Dendritic cell treated with granulocyte-macrophage colony-stimulating factor and Interleukin-4, amounts not matched to agents 40 ng/mL and 50 ng/mL, for 4 days (primary cell): ENCODE measurements around the gene OR2J1.
"Not testable (repeated sequence)": the region's sequence is repeated elsewhere in the genome, so short reads cannot be mapped to it uniquely, and the experiment has no call there.

Experiments used
- H3K27ac Mint-ChIP-seq: one replicate; pipeline ENCODE4 v1.8.0; 2022; ENCODE audit warnings: mild to moderate bottlenecking, mixed read lengths
- H3K27me3 Mint-ChIP-seq: one replicate; pipeline ENCODE4 v1.8.0; 2022; ENCODE audit warnings: mild to moderate bottlenecking, mixed read lengths
- H3K36me3 Mint-ChIP-seq: one replicate; pipeline ENCODE4 v1.8.0; 2022; ENCODE audit warnings: low read depth, mixed read lengths
- H3K4me1 Mint-ChIP-seq: one replicate; pipeline ENCODE4 v1.8.0; 2022; ENCODE audit warnings: low read depth, mixed read lengths
- H3K4me3 Mint-ChIP-seq: one replicate; pipeline ENCODE4 v1.8.0; 2022; ENCODE audit warnings: mild to moderate bottlenecking, moderate library complexity, mixed read lengths
- H3K9me3 Mint-ChIP-seq: one replicate; pipeline ENCODE4 v1.8.0; 2022; ENCODE audit warnings: mixed read lengths
- intact Hi-C: fragments of 100-400 bp; cut with micrococcal nuclease; formaldehyde crosslinking; loops from one replicate; pipeline ENCODE4 v1.15.0; 2022

Gene OR2J1

DNA sequence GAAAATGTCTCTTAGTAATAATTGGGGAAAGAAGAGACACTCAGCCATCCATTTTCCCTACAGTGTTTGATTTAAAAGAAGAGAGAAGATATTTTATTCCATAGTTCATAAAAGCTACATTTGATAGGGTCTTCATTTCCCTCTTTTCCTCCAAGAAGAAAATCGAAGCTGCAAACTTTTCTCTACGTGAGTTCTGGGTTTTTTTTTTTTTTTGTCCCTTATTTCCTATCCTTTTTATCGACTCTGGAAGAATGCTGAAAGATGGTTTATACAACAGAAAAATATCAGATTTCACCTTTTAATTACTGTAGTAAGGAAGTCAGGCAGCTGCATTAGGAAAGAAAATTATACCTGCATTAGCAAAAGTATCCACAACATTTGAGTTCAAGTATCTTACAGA, at the start of gene OR2J1:
Gene OR2J1 (plus strand): TSS at position 301 of the 400 bp plus-strand sequence. CDS start 1,453 bp downstream, outside the sequence.
- no peaks in the 10 kb centered on the region for H3K9me3 Mint-ChIP-seq
- no peaks in the 10 kb centered on the region for H3K36me3 Mint-ChIP-seq
- H3K27ac Mint-ChIP-seq = no peak within 1 kb of the TSS
- no peak within 1 kb of the TSS for H3K4me3 Mint-ChIP-seq
- peaks cover 4% of the 10 kb centered on the region for H3K27me3 Mint-ChIP-seq
- intact Hi-C loops = no loop called here
- H3K4me1 Mint-ChIP-seq = no peaks in the 10 kb centered on the region

DNA sequence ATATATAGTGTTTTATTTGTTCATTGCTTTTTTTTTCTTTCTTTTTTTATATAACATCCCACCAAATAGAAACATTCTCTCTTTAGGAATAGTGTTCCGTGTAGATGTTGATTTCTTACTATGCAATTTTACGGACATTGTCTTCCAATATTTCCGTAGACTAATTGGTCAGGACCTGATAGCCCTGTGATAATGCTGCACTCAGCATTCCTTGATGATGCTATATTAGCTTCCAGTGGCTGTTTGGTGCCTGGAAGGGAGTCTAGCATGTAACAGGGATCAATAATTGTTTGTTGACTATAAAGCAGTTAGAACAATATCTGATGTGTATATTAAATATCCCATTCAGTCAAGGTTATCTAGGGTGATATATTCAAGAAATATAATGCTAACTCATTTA, 47.6 kb upstream of the OR2J1 start:
- no peaks in the 10 kb centered on the region for H3K4me1 Mint-ChIP-seq
- H3K9me3 Mint-ChIP-seq = no peaks in the 10 kb centered on the region
- intact Hi-C loops = no loop called here
- H3K27me3 Mint-ChIP-seq = peaks cover 17% of the 10 kb centered on the region
- no peak overlapping the region for H3K4me3 Mint-ChIP-seq
- no peaks in the 10 kb centered on the region for H3K36me3 Mint-ChIP-seq
- H3K27ac Mint-ChIP-seq = no peak overlapping the region

DNA sequence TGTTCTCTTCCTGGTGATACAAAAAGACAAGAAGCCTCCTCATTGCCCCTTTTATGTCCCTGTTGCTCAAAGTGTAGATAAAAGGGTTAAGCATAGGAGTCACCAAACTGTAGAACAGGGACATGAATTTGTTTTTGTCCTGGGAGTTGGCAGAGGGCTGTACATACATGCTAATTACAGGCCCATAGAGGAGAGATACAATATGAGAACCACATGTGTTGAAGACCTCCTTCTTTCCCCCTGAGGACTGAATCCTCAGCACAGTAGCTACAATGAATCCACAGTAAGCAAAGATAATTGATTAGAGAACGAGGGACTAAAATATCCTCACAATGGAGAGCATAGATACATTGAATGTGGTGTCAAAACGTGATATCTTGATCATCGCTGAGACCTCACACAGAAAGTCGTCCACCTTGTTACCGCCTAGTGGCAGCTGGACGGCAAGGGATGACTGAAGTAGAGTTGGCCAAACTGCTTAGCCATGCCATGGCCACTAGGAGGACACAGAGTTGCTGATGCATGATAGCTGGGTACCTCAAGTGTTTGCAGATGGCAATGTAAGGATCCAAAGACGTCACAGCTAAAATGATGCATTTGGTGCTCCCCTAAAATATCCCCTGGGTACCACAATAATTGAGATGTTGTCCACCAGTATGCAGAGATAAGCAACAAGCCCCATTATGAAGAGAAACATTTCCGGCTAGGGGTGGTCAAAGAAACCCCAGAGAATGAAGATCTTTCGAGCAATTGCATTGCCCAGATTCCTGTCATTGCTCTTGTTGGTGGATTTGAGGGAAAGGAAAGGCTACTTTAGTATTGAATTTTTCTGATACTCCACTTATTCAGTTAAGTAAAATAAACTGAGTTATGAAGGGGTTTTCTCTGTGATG, 27.2 kb upstream of the OR2J1 start:
- intact Hi-C loops = no loop called here
- H3K4me1 Mint-ChIP-seq = no peaks in the 10 kb centered on the region
- H3K4me3 Mint-ChIP-seq = no peak overlapping the region

DNA sequence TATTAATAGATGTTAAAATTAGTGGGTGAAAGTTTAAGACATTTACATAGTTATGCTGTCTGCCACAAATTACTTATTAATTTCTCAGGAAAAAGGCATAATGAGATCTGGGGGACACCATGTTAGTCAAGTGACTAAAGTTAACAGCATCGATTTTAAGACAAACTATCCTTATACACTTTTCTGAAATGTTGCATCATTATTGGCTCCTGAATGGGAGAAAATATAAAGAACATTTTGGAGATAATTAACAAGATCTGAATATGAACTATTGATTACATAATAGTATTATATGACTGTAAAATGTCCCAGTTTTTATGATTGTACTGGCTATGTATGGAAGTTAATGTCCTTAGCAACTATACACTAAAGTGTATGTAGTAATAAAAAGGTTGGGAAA, 20.1 kb upstream of the OR2J1 start:
- Mint-ChIP-seq H3K27ac (no peak overlapping the region), H3K4me3 (no peak overlapping the region), H3K27me3 (peaks cover 5% of the 10 kb centered on the region), H3K9me3 (no peaks in the 10 kb centered on the region), H3K4me1 (no peaks in the 10 kb centered on the region), H3K36me3 (no peaks in the 10 kb centered on the region)
- intact Hi-C loops = no loop called here

More for the DNA sequence above, 27.2 kb upstream of the OR2J1 start:
- Mint-ChIP-seq H3K27me3 (peaks cover 10% of the 10 kb centered on the region), H3K9me3 (no peaks in the 10 kb centered on the region), H3K36me3 (no peaks in the 10 kb centered on the region), H3K27ac (no peak overlapping the region)

DNA sequence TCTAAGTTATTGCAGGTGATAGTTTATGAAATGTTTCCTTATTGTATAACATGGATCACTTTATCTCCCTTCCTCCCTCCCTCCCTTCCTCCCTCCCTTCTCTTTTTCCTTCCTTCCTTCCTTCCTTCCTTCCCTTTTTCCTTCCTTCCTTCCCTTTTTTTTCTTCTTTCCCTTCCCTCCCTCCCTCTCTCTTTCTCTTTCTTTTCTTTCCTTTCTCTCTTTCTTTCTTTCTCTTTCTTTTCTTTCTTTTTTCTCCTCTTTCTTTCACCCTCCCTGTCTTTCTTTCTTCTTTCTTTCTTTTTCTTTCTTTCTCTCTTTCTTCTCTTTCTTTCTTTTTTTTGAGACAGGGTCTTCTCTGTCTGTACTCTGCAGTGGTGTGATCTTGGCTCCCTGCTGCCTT, 18.0 kb upstream of the OR2J1 start:
- H3K9me3 Mint-ChIP-seq = no peaks in the 10 kb centered on the region
- intact Hi-C loops = no loop called here
- no peaks in the 10 kb centered on the region for H3K4me1 Mint-ChIP-seq
- peaks cover 2% of the 10 kb centered on the region for H3K27me3 Mint-ChIP-seq
- no peak overlapping the region for H3K4me3 Mint-ChIP-seq
- no peaks in the 10 kb centered on the region for H3K36me3 Mint-ChIP-seq
- H3K27ac Mint-ChIP-seq = no peak overlapping the region

DNA sequence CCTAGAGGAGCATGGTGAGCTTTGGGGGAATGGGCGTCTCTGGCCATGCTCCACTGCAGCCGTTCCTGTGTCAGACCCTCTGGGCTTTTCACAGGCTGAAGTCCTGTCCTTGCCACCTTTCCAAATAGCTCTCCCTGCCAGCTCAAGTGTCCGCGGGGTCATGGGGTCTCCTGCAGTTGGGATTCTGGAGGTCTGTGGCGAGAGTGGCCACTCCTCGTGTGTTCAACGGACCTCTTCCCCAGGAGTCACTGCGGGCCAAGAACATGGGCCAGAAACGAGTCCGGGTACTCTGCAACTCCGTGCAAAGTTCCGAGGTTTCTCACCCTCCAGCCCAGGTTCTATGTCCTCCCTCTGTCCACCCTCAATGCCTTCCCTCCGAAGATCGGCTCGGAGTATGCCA, 16.8 kb upstream of the OR2J1 start:
- intact Hi-C loops = no loop called here
- Mint-ChIP-seq H3K4me1 (no peaks in the 10 kb centered on the region), H3K9me3 (no peaks in the 10 kb centered on the region), H3K27ac (no peak overlapping the region), H3K36me3 (no peaks in the 10 kb centered on the region), H3K4me3 (no peak overlapping the region), H3K27me3 (peaks cover 2% of the 10 kb centered on the region)

DNA sequence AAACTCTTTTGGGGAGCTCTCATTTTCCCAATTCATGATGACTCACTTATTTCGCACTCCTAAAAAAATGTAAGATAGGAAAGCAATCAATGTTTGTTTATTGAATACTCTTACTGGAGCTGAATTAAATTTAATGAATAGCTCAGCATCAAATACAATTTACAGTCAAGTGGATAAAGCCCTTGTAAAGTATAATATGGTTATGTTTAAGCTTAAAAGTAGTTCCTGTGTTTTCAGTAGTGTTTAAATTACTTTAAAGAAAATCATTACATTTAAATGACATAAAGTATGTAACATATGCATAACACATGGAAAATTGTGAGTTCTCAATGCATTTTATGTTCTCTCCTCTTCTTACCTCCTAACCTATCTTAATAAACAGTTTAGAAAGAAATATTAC, 12.1 kb upstream of the OR2J1 start, which contains the start of gene OR2B3:
Gene OR2B3 (minus strand): TSS at position 101 of the 400 bp plus-strand sequence. CDS start 65 bp downstream, at position 36.
- Mint-ChIP-seq H3K27me3 (peaks cover 2% of the 10 kb centered on the region), H3K27ac (no peak within 1 kb of the TSS), H3K4me1 (no peaks in the 10 kb centered on the region), H3K9me3 (no peaks in the 10 kb centered on the region), H3K4me3 (no peak within 1 kb of the TSS), H3K36me3 (no peaks in the 10 kb centered on the region)
- intact Hi-C loops = no loop called here

DNA sequence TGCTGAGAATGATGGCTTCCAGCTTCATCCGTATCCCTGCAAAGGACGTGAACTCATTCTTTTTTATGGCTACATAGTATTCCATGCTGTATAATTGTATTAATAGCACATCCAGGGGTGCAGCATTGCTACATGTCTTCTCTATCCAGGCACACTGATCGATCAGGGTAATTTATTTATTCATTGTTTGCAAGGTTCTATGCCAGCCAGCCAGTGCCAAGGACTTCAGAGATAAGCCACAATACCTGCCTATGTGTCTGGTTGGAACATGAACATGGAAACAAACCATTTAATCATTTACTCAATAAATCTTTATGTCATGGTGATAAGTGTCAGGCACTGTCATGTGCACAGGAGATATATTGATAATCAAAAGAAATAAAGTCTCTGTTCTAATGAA, 6.3 kb upstream of the OR2J1 start:
- Mint-ChIP-seq H3K4me3 (no peak overlapping the region), H3K27me3 (no peaks in the 10 kb centered on the region), H3K4me1 (no peaks in the 10 kb centered on the region), H3K9me3 (no peaks in the 10 kb centered on the region), H3K27ac (no peak overlapping the region), H3K36me3 (no peaks in the 10 kb centered on the region)
- intact Hi-C loops = no loop called here

DNA sequence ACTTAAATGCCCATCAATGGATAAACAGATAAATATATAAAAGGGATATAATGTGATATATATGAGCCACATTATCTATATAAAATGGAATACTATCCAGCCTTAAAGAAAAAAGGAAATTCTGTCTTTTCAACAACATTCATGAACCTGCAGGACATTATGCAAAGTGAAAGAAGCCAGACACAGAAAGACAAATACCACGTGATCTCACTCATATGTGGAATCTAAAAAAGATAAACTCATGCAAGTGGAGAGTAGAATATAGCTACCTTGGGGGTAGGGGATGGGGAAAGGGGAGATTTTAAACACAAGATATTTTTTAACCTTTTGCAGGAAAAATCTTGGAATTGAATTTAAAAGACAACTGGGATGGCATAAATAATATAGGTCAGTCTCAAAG, 1.5 kb upstream of the OR2J1 start:
- Mint-ChIP-seq H3K36me3 (no peaks in the 10 kb centered on the region), H3K27me3 (no peaks in the 10 kb centered on the region), H3K27ac (no peak overlapping the region), H3K9me3 (no peaks in the 10 kb centered on the region), H3K4me3 (no peak overlapping the region), H3K4me1 (no peaks in the 10 kb centered on the region)
- intact Hi-C loops = no loop called here

DNA sequence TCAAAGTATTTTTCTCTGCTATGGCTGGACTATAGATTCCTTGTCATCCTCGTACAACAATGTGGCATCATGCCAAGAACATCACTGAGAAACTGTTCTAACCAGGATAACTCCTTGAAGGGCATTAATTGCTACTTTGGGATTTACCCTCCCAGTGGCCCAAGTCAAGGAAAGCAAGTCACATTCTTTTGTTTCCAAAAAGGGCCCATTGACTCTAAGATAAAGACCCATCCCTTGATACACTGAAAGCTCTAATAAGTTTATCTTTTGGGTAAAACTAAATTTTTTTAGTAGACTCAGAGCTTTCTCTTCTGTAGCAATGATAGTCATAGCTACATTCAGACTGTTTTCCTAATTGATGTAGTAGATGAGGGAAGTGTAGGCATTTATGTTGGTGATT, 8.5 kb downstream of the OR2J1 start, which contains the start of gene OR2J3:
Gene OR2J3 (plus strand): TSS at position 301 of the 400 bp plus-strand sequence. CDS start 3,833 bp downstream, outside the sequence.
- Mint-ChIP-seq H3K4me3 (no peak within 1 kb of the TSS), H3K27me3 (peaks cover 5% of the 10 kb centered on the region), H3K4me1 (no peaks in the 10 kb centered on the region), H3K27ac (no peak within 1 kb of the TSS), H3K9me3 (no peaks in the 10 kb centered on the region), H3K36me3 (no peaks in the 10 kb centered on the region)
- intact Hi-C loops = no loop called here

DNA sequence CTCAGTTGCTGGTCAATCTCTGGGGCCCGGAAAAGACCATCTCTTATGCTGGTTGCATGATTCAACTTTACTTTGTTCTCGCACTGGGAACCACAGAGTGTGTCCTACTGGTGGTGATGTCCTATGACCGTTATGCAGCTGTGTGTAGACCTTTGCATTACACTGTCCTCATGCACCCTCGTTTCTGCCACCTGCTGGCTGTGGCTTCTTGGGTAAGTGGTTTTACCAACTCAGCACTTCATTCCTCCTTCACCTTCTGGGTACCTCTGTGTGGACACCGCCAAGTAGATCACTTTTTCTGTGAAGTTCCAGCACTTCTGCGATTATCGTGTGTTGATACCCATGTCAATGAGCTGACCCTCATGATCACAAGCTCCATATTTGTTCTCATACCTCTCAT, 12.8 kb downstream of the OR2J1 start:
- intact Hi-C loops = no loop called here

DNA sequence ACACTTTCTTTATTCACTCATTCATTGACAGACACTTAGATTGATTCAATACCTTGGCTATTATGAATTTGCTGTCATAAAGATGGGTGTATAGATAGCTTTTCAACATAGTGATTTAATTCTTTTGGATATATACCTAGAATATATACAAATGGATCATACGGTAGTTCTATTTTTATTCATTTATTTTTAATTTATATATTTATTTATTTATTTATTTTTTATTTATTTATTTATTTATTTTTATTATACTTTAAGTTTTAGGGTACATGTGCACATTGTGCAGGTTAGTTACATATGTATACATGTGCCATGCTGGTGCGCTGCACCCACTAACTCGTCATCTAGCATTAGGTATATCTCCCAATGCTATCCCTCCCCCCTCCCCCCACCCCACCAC, 15.7 kb downstream of the OR2J1 start:
- H3K4me1 Mint-ChIP-seq, H3K9me3 Mint-ChIP-seq, H3K36me3 Mint-ChIP-seq, H3K4me3 Mint-ChIP-seq, H3K27ac Mint-ChIP-seq, H3K27me3 Mint-ChIP-seq, intact Hi-C loops: not testable (repeated sequence)

More for the DNA sequence above, 12.8 kb downstream of the OR2J1 start:
- Mint-ChIP-seq H3K36me3 (no peaks in the 10 kb centered on the region), H3K9me3 (no peaks in the 10 kb centered on the region), H3K4me1 (no peaks in the 10 kb centered on the region), H3K27me3 (peaks cover 1% of the 10 kb centered on the region), H3K27ac (no peak overlapping the region), H3K4me3 (no peak overlapping the region)

DNA sequence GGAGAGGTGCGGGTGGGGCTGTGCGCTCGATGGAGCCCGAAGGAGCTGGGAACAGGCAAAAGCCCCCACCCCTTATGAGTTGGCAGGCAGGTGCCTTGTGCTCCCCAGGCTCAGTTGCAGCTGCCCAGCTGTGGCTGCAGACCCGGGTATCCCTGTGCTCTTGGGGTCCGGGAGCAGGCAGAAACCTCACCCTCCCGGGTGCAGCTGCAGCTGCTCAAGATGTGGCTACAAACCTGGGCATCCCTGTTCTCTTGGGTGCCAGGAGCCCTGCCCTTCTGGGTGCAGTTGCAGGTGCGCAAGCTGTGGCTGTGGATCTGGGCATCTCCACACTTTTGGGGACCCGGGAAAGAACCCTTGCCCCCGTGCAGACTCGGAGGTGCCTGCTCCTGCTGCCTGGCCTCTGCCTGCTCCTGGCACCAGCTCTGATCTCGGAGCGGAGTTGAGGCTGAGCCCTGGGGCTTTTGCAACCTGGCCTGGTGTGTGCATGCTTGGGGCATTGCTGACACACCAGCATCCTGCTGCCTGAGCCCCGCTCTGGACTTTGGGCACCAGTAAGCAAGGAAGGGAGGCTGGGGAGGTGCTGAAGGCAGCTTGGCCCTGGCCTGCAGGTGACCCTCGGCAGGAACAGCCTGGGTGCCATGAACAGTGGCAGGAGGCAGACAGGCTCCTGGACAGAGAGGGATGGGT, 30.2 kb downstream of the OR2J1 start:
- no peak overlapping the region for H3K27ac Mint-ChIP-seq
- H3K27me3 Mint-ChIP-seq = peaks cover 3% of the 10 kb centered on the region
- H3K4me3 Mint-ChIP-seq = no peak overlapping the region
- H3K4me1 Mint-ChIP-seq = no peaks in the 10 kb centered on the region
- H3K36me3 Mint-ChIP-seq = no peaks in the 10 kb centered on the region
- no peaks in the 10 kb centered on the region for H3K9me3 Mint-ChIP-seq
- intact Hi-C loops = no loop called here

DNA sequence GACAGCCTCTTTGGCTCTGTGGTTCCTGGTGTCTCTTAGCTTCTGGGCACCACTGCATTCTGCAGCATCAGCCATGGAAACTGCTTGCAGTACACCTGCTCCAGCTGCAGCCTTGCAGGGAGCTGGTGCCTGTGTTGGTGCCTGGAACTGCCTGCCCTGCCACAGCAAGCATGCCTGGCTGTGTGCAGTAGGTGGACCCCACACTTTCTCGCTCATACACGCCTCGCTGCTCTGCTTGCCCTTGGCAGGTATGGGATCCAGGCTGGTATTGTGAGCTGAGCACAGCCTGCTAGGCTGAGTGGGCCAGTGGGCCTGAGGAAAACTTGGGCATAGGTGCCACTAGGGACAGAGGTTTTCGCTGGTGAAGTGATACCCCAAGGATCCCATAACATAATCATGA, 31.4 kb downstream of the OR2J1 start:
- no peaks in the 10 kb centered on the region for H3K36me3 Mint-ChIP-seq
- H3K4me1 Mint-ChIP-seq = no peaks in the 10 kb centered on the region
- H3K9me3 Mint-ChIP-seq = no peaks in the 10 kb centered on the region
- intact Hi-C loops = no loop called here
- H3K4me3 Mint-ChIP-seq = no peak overlapping the region
- H3K27me3 Mint-ChIP-seq = peaks cover 4% of the 10 kb centered on the region
- H3K27ac Mint-ChIP-seq = no peak overlapping the region
